ENCODE measurements around the gene RIMBP2.

DNA sequence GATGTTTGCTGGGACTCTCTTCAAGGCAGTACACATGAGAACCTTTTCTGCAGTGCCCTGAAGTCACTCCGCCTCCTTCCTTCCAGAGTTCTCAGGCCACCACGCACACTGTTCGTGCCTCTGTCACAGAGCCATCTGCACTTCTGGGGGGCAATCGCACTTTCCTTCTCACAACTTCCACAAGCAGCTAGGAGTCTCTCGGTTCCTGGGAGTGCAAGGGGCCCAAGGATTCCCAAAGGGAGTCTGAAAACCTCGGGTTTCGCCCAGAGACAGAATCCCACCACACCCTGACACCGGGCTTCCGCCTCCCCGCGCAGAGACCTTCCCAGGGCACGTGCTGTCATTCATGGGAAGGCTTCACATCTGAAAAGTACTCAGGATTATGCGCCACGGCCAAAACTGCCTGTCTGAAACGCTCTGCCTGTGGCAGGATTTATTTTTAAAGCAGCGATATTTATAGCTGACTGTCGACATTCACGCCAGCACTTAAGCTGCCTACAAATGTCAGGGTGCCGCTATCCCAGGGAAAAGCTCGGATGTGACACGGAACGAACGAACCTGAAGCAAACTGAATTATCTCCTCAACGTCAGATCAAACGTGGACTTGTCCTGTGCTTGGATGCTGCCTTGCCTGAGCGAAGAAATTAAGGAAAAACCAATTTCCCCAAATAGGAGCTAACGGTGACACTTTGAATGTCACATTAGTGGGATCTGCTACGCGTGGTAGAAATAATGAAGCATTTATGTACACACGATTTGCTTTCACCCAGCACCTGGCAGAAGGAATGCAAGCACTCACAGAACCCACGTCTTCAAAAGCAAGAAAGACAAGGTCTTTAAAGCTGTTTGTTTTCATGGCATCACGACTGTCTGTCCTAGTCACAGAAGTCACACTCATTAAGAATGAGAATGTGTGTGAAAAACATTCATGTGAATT lies 224.4 kb downstream of the RIMBP2 start:
- TF ChIP-seq POLR2A (conservative IDR thresholded peaks at IDR 0.05) (no peak), NFXL1 (CRISPR knock-in tag; IDR thresholded peaks at IDR 0.05) (no peak), SAFB (IDR thresholded peaks at IDR 0.05; ENCODE audit: borderline replicate concordance, low read depth, low read length) (no peak), PHF8 (IDR thresholded peaks at IDR 0.05; ENCODE audit: borderline replicate concordance, low read length) (no peak), EWSR1 (IDR thresholded peaks at IDR 0.05; ENCODE audit: borderline replicate concordance, low read depth, partially characterized antibody) (no peak), TARDBP (IDR thresholded peaks at IDR 0.05) (no peak)
- TF ChIP-seq, protein P1, sequence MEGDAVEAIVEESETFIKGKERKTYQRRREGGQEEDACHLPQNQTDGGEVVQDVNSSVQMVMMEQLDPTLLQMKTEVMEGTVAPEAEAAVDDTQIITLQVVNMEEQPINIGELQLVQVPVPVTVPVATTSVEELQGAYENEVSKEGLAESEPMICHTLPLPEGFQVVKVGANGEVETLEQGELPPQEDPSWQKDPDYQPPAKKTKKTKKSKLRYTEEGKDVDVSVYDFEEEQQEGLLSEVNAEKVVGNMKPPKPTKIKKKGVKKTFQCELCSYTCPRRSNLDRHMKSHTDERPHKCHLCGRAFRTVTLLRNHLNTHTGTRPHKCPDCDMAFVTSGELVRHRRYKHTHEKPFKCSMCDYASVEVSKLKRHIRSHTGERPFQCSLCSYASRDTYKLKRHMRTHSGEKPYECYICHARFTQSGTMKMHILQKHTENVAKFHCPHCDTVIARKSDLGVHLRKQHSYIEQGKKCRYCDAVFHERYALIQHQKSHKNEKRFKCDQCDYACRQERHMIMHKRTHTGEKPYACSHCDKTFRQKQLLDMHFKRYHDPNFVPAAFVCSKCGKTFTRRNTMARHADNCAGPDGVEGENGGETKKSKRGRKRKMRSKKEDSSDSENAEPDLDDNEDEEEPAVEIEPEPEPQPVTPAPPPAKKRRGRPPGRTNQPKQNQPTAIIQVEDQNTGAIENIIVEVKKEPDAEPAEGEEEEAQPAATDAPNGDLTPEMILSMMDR (IDR thresholded peaks at IDR 0.05 in 2 of 3, conservative IDR thresholded peaks at IDR 0.05 in 1 of 3; ENCODE audit: insufficient read depth in 2 of 3, low read depth in 1 of 3, low read length in 3 of 3) = no peak
- TF ChIP-seq, protein P2, sequence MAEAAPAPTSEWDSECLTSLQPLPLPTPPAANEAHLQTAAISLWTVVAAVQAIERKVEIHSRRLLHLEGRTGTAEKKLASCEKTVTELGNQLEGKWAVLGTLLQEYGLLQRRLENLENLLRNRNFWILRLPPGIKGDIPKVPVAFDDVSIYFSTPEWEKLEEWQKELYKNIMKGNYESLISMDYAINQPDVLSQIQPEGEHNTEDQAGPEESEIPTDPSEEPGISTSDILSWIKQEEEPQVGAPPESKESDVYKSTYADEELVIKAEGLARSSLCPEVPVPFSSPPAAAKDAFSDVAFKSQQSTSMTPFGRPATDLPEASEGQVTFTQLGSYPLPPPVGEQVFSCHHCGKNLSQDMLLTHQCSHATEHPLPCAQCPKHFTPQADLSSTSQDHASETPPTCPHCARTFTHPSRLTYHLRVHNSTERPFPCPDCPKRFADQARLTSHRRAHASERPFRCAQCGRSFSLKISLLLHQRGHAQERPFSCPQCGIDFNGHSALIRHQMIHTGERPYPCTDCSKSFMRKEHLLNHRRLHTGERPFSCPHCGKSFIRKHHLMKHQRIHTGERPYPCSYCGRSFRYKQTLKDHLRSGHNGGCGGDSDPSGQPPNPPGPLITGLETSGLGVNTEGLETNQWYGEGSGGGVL (CRISPR knock-in tag; IDR thresholded peaks at IDR 0.05) = no peak

Measured in K562 (cell line).